MM.1S (cell line): ENCODE data around the gene RECQL5.

Experiments used
- EZH2 ChIP-seq: fragments of 300-600 bp; sonication (generic); optimal IDR thresholded peaks from 2 replicates; pipeline ENCODE3; 2017; ENCODE audit warnings: low read depth, mild to moderate bottlenecking, antibody characterized with exemption, low read length, mixed read lengths
- EZH2phosphoT487 ChIP-seq: fragments of 300-600 bp; sonication (generic); IDR thresholded peaks from 2 replicates; pipeline ENCODE4 v1.6.1; 2018; ENCODE audit warnings: antibody characterized with exemption, low read length
- TF ChIP-seq, protein P1 (sequence below): fragments of 300-600 bp; sonication (generic); IDR thresholded peaks from 2 replicates; pipeline ENCODE4 v1.5.1; 2016; ENCODE audit warnings: antibody characterized with exemption, low read length, mixed read lengths

GRCh38 chr17:75611851-75612429 is 55.0 kb downstream of the RECQL5 start:
- TF ChIP-seq, protein P1, sequence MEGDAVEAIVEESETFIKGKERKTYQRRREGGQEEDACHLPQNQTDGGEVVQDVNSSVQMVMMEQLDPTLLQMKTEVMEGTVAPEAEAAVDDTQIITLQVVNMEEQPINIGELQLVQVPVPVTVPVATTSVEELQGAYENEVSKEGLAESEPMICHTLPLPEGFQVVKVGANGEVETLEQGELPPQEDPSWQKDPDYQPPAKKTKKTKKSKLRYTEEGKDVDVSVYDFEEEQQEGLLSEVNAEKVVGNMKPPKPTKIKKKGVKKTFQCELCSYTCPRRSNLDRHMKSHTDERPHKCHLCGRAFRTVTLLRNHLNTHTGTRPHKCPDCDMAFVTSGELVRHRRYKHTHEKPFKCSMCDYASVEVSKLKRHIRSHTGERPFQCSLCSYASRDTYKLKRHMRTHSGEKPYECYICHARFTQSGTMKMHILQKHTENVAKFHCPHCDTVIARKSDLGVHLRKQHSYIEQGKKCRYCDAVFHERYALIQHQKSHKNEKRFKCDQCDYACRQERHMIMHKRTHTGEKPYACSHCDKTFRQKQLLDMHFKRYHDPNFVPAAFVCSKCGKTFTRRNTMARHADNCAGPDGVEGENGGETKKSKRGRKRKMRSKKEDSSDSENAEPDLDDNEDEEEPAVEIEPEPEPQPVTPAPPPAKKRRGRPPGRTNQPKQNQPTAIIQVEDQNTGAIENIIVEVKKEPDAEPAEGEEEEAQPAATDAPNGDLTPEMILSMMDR: no peak
- no peak for TF ChIP-seq EZH2phosphoT487
- no peak for TF ChIP-seq EZH2
